ENCODE data around the gene ZNF212.
"Not testable (repeated sequence)": the region's sequence is repeated elsewhere in the genome, so short reads cannot be mapped to it uniquely, and the experiment has no call there.

Gene ZNF212

GRCh38 chr7:149261829-149262617 is 22.6 kb downstream of the ZNF212 start, which contains the start of gene ZNF783:
Gene ZNF783 (plus strand): TSS chr7:149262196. CDS start chr7:149262334, 138 bp downstream.
- H3K4me3 ChIP-seq (ENCODE audit: low read length), result peak within 1 kb of the TSS; percentile 46
- peak within 1 kb of the TSS; percentile 62 for H3K9ac ChIP-seq (ENCODE audit: low read length)
- peaks cover 8% of the 10 kb centered on the region for H3K4me1 ChIP-seq (ENCODE audit: control insufficient read depth, insufficient read depth, low read length)
- no peaks in the 10 kb centered on the region for H3K36me3 ChIP-seq (ENCODE audit: control insufficient read depth, insufficient read depth, low read length)
- no peaks in the 10 kb centered on the region for H3K27me3 ChIP-seq (ENCODE audit: control insufficient read depth, insufficient read depth, low read length)
- H3K9me3 ChIP-seq (ENCODE audit: control insufficient read depth, low read length), result no peaks in the 10 kb centered on the region

GRCh38 chr7:149266451-149266850 is 27.0 kb downstream of the ZNF212 start:
- no peak overlapping the region for H3K4me3 ChIP-seq (ENCODE audit: low read length)
- H3K4me1 ChIP-seq (ENCODE audit: control insufficient read depth, insufficient read depth, low read length), result peaks cover 8% of the 10 kb centered on the region
- no peaks in the 10 kb centered on the region for H3K36me3 ChIP-seq (ENCODE audit: control insufficient read depth, insufficient read depth, low read length)
- H3K9me3 ChIP-seq (ENCODE audit: control insufficient read depth, low read length), result no peaks in the 10 kb centered on the region
- no peaks in the 10 kb centered on the region for H3K27me3 ChIP-seq (ENCODE audit: control insufficient read depth, insufficient read depth, low read length)
- H3K9ac ChIP-seq (ENCODE audit: low read length), result no peak overlapping the region

DNA sequence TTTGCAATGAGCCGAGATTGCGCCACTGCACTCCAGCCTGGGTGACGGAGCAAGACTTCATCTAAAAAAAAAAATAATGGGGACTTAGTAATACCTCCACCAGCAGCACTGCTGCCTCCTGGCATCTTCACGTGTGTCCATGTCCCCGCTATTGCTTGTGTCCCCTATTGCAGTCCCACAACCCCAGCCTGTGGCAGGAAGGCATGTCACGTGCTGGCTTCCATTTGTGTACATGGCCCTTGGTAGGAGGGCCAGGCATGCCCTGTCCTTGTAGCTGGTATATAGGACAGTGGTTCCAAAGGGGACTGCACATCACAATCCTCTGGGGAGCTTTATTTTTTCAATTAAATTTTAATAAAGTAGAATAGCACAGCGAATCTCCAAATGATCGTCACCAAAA is 28.3 kb downstream of the ZNF212 start:
- Histone ChIP-seq H3K36me3 (ENCODE audit: control insufficient read depth, insufficient read depth, low read length) (no peaks in the 10 kb centered on the region), H3K27me3 (ENCODE audit: control insufficient read depth, insufficient read depth, low read length) (no peaks in the 10 kb centered on the region), H3K4me3 (ENCODE audit: low read length) (no peak overlapping the region)

DNA sequence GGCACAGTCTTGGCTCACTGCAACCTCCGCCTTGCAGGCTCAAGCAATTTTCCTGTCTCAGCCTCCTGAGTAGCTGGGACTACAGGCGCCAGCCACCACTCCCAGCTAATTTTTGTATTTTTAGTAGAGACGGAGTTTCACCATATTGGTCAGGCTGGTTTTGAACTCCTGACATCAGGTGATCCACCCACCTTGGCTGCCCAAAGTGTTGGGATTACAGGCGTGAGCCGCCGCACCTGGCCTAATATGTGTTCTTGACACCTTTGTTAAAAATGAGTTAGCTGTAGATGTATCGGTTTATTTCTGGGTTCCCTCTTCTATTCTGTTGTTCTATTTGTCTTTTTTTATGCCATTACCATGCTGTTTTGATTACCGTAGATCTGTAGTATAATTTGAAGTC is 35.0 kb downstream of the ZNF212 start:
- not testable (repeated sequence) for H3K4me3 ChIP-seq (ENCODE audit: low read length); H3K4me1 ChIP-seq (ENCODE audit: control insufficient read depth, insufficient read depth, low read length); H3K36me3 ChIP-seq (ENCODE audit: control insufficient read depth, insufficient read depth, low read length)

More for the DNA sequence above, 28.3 kb downstream of the ZNF212 start:
- Histone ChIP-seq H3K4me1 (ENCODE audit: control insufficient read depth, insufficient read depth, low read length) (peaks cover 5% of the 10 kb centered on the region), H3K9ac (ENCODE audit: low read length) (no peak overlapping the region), H3K9me3 (ENCODE audit: control insufficient read depth, low read length) (no peaks in the 10 kb centered on the region)

GRCh38 chr7:149277871-149278270 is 38.4 kb downstream of the ZNF212 start:
- no peak overlapping the region for H3K9ac ChIP-seq (ENCODE audit: low read length)
- H3K9me3 ChIP-seq (ENCODE audit: control insufficient read depth, low read length), result no peaks in the 10 kb centered on the region
- no peak overlapping the region for H3K4me3 ChIP-seq (ENCODE audit: low read length)
- H3K27me3 ChIP-seq (ENCODE audit: control insufficient read depth, insufficient read depth, low read length), result no peaks in the 10 kb centered on the region
- H3K36me3 ChIP-seq (ENCODE audit: control insufficient read depth, insufficient read depth, low read length), result peaks cover 3% of the 10 kb centered on the region
- no peaks in the 10 kb centered on the region for H3K4me1 ChIP-seq (ENCODE audit: control insufficient read depth, insufficient read depth, low read length)

More for the DNA sequence above, 35.0 kb downstream of the ZNF212 start:
- H3K27me3 ChIP-seq (ENCODE audit: control insufficient read depth, insufficient read depth, low read length); H3K9ac ChIP-seq (ENCODE audit: low read length); H3K9me3 ChIP-seq (ENCODE audit: control insufficient read depth, low read length): not testable (repeated sequence)

DNA sequence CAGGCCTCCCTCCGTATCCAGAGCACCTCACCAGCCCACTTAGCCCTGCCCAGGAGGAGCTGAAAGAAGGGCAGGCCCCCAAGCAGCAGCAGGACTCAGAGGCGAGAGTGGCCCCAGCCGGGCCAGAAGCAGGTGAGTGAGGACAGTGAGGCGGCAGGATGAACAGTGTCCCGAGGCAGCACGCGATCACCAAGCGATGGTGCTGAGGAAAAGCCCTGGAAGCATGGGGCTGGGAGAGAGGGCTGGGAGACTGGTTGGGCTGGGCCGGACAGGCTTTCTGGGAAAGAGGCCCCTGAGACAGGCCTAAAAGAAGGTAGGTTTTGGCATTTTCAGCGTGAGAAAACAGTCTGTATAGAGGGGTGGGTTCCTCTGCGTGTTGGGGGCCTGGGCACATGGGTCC is 38.9 kb downstream of the ZNF212 start:
- Histone ChIP-seq H3K9ac (ENCODE audit: low read length) (no peak overlapping the region), H3K27me3 (ENCODE audit: control insufficient read depth, insufficient read depth, low read length) (no peaks in the 10 kb centered on the region), H3K36me3 (ENCODE audit: control insufficient read depth, insufficient read depth, low read length) (peaks cover 3% of the 10 kb centered on the region), H3K4me3 (ENCODE audit: low read length) (no peak overlapping the region), H3K4me1 (ENCODE audit: control insufficient read depth, insufficient read depth, low read length) (no peaks in the 10 kb centered on the region), H3K9me3 (ENCODE audit: control insufficient read depth, low read length) (no peaks in the 10 kb centered on the region)

- no peaks in the 10 kb centered on the region for H3K9me3 ChIP-seq (ENCODE audit: control insufficient read depth, low read length)
- H3K9ac ChIP-seq (ENCODE audit: low read length), result no peak overlapping the region
- no peaks in the 10 kb centered on the region for H3K27me3 ChIP-seq (ENCODE audit: control insufficient read depth, insufficient read depth, low read length)
- H3K4me3 ChIP-seq (ENCODE audit: low read length), result no peak overlapping the region
- peaks cover 3% of the 10 kb centered on the region for H3K36me3 ChIP-seq (ENCODE audit: control insufficient read depth, insufficient read depth, low read length)
- H3K4me1 ChIP-seq (ENCODE audit: control insufficient read depth, insufficient read depth, low read length), result no peaks in the 10 kb centered on the region
Observed at GRCh38 chr7:149279111-149279743, 39.8 kb downstream of the ZNF212 start.

DNA sequence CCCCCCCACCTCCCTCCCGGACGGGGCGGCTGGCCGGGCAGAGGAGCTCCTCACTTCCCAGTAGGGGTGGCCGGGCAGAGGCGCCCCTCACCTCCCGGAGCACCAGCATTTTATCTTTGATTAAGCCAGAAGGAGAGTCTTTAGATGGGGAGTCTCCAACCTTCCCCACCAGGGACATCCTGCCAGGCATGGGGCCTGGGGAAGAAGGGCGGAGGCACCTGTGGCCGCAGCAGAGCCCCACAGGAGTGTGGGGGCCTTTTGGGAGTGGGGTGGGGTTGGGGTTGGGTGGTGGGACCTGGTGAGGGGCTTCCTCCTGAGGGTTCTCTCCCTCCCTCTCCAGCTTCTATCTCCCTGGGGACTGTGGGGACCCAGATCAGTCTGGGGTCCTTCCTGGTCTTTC is 40.7 kb downstream of the ZNF212 start:
- H3K4me3 ChIP-seq (ENCODE audit: low read length), result no peak overlapping the region
- H3K9ac ChIP-seq (ENCODE audit: low read length), result no peak overlapping the region
- no peaks in the 10 kb centered on the region for H3K27me3 ChIP-seq (ENCODE audit: control insufficient read depth, insufficient read depth, low read length)
- H3K36me3 ChIP-seq (ENCODE audit: control insufficient read depth, insufficient read depth, low read length), result peaks cover 3% of the 10 kb centered on the region
- H3K9me3 ChIP-seq (ENCODE audit: control insufficient read depth, low read length), result no peaks in the 10 kb centered on the region
- H3K4me1 ChIP-seq (ENCODE audit: control insufficient read depth, insufficient read depth, low read length), result peaks cover 6% of the 10 kb centered on the region

- Histone ChIP-seq H3K27me3 (ENCODE audit: control insufficient read depth, insufficient read depth, low read length) (peaks cover 2% of the 10 kb centered on the region), H3K36me3 (ENCODE audit: control insufficient read depth, insufficient read depth, low read length) (peaks cover 3% of the 10 kb centered on the region), H3K4me1 (ENCODE audit: control insufficient read depth, insufficient read depth, low read length) (peaks cover 11% of the 10 kb centered on the region), H3K9me3 (ENCODE audit: control insufficient read depth, low read length) (no peaks in the 10 kb centered on the region), H3K9ac (ENCODE audit: low read length) (no peak overlapping the region), H3K4me3 (ENCODE audit: low read length) (no peak overlapping the region)
Observed at GRCh38 chr7:149280661-149281507, 41.4 kb downstream of the ZNF212 start.

DNA sequence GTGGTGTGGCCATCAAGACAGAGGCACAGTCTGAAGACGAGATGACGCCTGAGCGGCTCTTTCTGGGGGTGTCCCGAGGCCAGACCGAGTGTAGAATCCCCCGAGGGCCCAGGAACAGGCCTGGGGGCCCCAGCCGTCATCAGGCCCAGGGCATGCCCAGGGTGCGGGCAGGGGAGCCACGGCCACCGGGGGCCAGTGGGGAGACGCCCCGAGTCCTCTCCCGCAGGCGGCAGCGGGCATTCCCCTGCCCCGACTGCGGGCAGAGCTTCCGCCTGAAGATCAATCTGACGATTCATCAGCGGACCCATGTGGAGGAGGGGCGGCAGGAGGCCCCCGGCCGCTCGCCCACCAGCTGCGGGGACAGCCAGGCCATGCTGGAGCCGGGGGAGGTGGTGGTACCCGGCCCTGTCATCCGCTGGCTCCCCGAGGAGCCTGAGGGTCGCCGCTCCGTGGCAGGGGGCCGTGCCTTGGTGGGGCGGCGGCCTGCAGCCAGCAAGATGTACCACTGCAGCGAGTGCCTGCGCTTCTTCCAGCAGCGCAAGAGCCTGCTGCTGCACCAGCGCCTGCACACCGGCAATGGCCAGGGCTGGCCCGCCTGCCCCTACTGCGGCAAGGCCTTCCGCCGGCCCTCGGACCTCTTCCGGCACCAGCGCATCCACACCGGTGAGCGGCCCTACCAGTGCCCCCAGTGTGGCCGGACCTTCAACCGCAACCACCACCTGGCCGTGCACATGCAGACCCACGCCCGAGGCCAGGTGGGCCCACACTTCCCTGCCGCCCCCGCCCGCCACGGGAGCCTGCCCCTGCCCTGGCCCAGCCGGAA is 42.3 kb downstream of the ZNF212 start:
- H3K36me3 ChIP-seq (ENCODE audit: control insufficient read depth, insufficient read depth, low read length), result peaks cover 3% of the 10 kb centered on the region

GRCh38 chr7:149282331-149282655 is 42.8 kb downstream of the ZNF212 start:
- Histone ChIP-seq H3K36me3 (ENCODE audit: control insufficient read depth, insufficient read depth, low read length) (peaks cover 3% of the 10 kb centered on the region), H3K4me1 (ENCODE audit: control insufficient read depth, insufficient read depth, low read length) (peaks cover 16% of the 10 kb centered on the region), H3K9ac (ENCODE audit: low read length) (no peak overlapping the region), H3K9me3 (ENCODE audit: control insufficient read depth, low read length) (no peaks in the 10 kb centered on the region), H3K27me3 (ENCODE audit: control insufficient read depth, insufficient read depth, low read length) (peaks cover 4% of the 10 kb centered on the region), H3K4me3 (ENCODE audit: low read length) (no peak overlapping the region)

More for the DNA sequence above, 42.3 kb downstream of the ZNF212 start:
- Histone ChIP-seq H3K9me3 (ENCODE audit: control insufficient read depth, low read length) (no peaks in the 10 kb centered on the region), H3K27me3 (ENCODE audit: control insufficient read depth, insufficient read depth, low read length) (peaks cover 4% of the 10 kb centered on the region), H3K4me1 (ENCODE audit: control insufficient read depth, insufficient read depth, low read length) (peaks cover 12% of the 10 kb centered on the region), H3K4me3 (ENCODE audit: low read length) (no peak overlapping the region), H3K9ac (ENCODE audit: low read length) (no peak overlapping the region)
